Measurements from ENCODE around the gene SH3PXD2B. TPM values are rescaled to one million over a fixed set of nuclear protein-coding genes. Genes with fewer than 3 reads are reported as not detected.

Gene SH3PXD2B
- total RNA-seq, 1 experiment from 2014 or later, result 64.1 TPM

DNA sequence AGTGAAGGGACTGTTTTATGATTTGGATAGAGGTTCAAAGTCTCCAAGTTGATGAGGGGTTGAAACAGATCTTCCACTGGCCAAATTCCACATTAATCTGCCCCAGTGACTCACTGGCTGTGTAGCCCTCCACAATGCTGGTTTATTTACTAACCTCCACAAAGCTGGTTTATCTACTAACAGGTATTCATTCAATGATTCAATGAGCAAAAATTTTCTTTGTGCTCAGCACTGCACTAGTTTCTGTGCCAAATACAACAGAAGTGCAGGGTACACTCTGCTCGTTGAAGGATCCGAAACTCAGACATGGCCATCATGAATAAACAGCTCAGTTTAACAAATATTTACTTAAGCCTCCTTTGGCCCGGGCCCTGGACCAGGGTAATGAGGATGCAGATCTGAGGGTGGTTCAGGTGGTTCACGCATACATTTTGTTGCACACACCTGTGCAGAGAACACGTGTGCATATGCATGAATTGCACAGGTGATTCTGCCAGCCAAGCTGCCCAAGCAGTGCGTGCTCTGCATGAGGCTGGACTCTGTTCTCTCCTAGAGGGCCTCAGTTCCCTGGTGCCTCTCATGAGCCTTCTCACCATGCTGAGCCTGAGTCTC is 71.0 kb downstream of the SH3PXD2B start:
- peaks cover 45% of the 10 kb centered on the region for H3K36me3 Mint-ChIP-seq
- POLR2A ChIA-PET, result no interaction called here

DNA sequence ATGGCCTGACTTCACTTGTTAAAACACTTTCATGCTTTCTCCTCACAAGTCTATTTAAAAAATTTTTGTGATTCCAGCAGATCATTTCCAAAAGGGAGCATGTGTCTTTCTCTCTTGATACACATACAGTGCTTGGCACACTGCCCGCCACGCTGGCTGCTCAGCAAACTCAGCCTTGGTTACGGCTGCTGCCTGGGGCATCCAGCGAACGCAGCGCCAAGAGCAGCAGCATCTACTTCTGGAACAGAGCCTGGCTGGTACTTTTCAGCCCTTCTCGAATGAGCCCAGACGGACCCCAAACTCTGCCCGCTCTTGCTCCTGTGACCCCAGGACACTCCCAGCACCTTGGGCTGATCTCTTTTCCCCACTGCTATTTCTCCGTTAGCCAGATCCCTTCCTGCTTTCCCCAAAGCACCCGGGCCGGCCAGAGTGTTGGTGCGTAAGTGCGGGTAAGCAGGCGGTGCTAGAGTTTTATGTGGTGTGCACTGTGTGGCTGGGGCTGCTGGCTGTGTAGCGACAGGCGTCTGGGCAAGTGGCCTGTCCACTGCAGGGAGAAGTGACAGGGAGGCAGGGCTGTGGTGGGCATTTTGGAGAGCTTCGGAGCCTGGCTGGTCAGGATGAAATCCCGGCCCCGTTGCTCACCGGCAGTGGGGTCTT is 73.2 kb downstream of the SH3PXD2B start:
- no peaks in the 10 kb centered on the region for H3K4me1 Mint-ChIP-seq
- peak overlapping the region; percentile 14; the same call in 1 of the 2 replicates for H3K27ac Mint-ChIP-seq
- no peaks in the 10 kb centered on the region for H3K9me3 Mint-ChIP-seq
- peaks cover 34% of the 10 kb centered on the region for H3K36me3 Mint-ChIP-seq
- no peaks in the 10 kb centered on the region for H3K27me3 Mint-ChIP-seq (ENCODE audit: low read depth)
- POLR2A ChIA-PET, result no interaction called here
- CTCF ChIA-PET, result no interaction called here
- H3K4me3 Mint-ChIP-seq, result no peak overlapping the region
- no peak for ATAC-seq
- DNase-seq (ENCODE audit: low spot score), result no peak
- TF ChIP-seq ETV6 (CRISPR knock-in tag; IDR thresholded peaks at IDR 0.05) (no peak), ZNF138 (CRISPR knock-in tag; conservative IDR thresholded peaks at IDR 0.05) (no peak), TCF7 (CRISPR knock-in tag; IDR thresholded peaks at IDR 0.05; ENCODE audit: low read depth) (no peak), SMAD3 (CRISPR knock-in tag; IDR thresholded peaks at IDR 0.05; ENCODE audit: borderline replicate concordance) (no peak), NR3C1 (CRISPR knock-in tag; conservative IDR thresholded peaks at IDR 0.05; ENCODE audit: low read depth) (no peak)
- TF ChIP-seq, protein P1, sequence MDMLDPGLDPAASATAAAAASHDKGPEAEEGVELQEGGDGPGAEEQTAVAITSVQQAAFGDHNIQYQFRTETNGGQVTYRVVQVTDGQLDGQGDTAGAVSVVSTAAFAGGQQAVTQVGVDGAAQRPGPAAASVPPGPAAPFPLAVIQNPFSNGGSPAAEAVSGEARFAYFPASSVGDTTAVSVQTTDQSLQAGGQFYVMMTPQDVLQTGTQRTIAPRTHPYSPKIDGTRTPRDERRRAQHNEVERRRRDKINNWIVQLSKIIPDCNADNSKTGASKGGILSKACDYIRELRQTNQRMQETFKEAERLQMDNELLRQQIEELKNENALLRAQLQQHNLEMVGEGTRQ (CRISPR knock-in tag; IDR thresholded peaks at IDR 0.05), result no peak
- TF ChIP-seq, protein P2, sequence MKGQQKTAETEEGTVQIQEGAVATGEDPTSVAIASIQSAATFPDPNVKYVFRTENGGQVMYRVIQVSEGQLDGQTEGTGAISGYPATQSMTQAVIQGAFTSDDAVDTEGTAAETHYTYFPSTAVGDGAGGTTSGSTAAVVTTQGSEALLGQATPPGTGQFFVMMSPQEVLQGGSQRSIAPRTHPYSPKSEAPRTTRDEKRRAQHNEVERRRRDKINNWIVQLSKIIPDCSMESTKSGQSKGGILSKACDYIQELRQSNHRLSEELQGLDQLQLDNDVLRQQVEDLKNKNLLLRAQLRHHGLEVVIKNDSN (CRISPR knock-in tag; IDR thresholded peaks at IDR 0.05), result no peak

More for the DNA sequence above, 71.0 kb downstream of the SH3PXD2B start:
- Mint-ChIP-seq H3K27me3 (ENCODE audit: low read depth) (no peaks in the 10 kb centered on the region), H3K4me3 (no peak overlapping the region), H3K4me1 (no peaks in the 10 kb centered on the region), H3K27ac (no peak overlapping the region), H3K9me3 (no peaks in the 10 kb centered on the region)
- CTCF ChIA-PET, result no interaction called here
- no peak for TF ChIP-seq ETV6 (CRISPR knock-in tag; IDR thresholded peaks at IDR 0.05)
- no peak for TF ChIP-seq CREM (CRISPR knock-in tag; IDR thresholded peaks at IDR 0.05)
- TF ChIP-seq, protein P3, sequence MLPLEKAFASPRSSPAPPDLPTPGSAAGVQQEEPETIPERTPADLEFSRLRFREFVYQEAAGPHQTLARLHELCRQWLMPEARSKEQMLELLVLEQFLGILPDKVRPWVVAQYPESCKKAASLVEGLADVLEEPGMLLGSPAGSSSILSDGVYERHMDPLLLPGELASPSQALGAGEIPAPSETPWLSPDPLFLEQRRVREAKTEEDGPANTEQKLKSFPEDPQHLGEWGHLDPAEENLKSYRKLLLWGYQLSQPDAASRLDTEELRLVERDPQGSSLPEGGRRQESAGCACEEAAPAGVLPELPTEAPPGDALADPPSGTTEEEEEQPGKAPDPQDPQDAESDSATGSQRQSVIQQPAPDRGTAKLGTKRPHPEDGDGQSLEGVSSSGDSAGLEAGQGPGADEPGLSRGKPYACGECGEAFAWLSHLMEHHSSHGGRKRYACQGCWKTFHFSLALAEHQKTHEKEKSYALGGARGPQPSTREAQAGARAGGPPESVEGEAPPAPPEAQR (CRISPR knock-in tag; IDR thresholded peaks at IDR 0.05), result no peak
- TF ChIP-seq NFATC4 (CRISPR knock-in tag; IDR thresholded peaks at IDR 0.05), result no peak
- TF ChIP-seq, protein P4, sequence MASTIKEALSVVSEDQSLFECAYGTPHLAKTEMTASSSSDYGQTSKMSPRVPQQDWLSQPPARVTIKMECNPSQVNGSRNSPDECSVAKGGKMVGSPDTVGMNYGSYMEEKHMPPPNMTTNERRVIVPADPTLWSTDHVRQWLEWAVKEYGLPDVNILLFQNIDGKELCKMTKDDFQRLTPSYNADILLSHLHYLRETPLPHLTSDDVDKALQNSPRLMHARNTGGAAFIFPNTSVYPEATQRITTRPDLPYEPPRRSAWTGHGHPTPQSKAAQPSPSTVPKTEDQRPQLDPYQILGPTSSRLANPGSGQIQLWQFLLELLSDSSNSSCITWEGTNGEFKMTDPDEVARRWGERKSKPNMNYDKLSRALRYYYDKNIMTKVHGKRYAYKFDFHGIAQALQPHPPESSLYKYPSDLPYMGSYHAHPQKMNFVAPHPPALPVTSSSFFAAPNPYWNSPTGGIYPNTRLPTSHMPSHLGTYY (CRISPR knock-in tag; IDR thresholded peaks at IDR 0.05), result no peak
- TF ChIP-seq, protein P5, sequence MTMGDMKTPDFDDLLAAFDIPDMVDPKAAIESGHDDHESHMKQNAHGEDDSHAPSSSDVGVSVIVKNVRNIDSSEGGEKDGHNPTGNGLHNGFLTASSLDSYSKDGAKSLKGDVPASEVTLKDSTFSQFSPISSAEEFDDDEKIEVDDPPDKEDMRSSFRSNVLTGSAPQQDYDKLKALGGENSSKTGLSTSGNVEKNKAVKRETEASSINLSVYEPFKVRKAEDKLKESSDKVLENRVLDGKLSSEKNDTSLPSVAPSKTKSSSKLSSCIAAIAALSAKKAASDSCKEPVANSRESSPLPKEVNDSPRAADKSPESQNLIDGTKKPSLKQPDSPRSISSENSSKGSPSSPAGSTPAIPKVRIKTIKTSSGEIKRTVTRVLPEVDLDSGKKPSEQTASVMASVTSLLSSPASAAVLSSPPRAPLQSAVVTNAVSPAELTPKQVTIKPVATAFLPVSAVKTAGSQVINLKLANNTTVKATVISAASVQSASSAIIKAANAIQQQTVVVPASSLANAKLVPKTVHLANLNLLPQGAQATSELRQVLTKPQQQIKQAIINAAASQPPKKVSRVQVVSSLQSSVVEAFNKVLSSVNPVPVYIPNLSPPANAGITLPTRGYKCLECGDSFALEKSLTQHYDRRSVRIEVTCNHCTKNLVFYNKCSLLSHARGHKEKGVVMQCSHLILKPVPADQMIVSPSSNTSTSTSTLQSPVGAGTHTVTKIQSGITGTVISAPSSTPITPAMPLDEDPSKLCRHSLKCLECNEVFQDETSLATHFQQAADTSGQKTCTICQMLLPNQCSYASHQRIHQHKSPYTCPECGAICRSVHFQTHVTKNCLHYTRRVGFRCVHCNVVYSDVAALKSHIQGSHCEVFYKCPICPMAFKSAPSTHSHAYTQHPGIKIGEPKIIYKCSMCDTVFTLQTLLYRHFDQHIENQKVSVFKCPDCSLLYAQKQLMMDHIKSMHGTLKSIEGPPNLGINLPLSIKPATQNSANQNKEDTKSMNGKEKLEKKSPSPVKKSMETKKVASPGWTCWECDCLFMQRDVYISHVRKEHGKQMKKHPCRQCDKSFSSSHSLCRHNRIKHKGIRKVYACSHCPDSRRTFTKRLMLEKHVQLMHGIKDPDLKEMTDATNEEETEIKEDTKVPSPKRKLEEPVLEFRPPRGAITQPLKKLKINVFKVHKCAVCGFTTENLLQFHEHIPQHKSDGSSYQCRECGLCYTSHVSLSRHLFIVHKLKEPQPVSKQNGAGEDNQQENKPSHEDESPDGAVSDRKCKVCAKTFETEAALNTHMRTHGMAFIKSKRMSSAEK (CRISPR knock-in tag; IDR thresholded peaks at IDR 0.05; ENCODE audit: borderline replicate concordance), result no peak
- no peak for TF ChIP-seq ZNF263 (CRISPR knock-in tag; IDR thresholded peaks at IDR 0.05; ENCODE audit: low read depth)
- TF ChIP-seq, protein P6, sequence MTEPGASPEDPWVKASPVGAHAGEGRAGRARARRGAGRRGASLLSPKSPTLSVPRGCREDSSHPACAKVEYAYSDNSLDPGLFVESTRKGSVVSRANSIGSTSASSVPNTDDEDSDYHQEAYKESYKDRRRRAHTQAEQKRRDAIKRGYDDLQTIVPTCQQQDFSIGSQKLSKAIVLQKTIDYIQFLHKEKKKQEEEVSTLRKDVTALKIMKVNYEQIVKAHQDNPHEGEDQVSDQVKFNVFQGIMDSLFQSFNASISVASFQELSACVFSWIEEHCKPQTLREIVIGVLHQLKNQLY (CRISPR knock-in tag; IDR thresholded peaks at IDR 0.05), result no peak
- no peak for TF ChIP-seq OVOL2 (CRISPR knock-in tag; IDR thresholded peaks at IDR 0.05; ENCODE audit: borderline replicate concordance)
- TF ChIP-seq RELA (CRISPR knock-in tag; IDR thresholded peaks at IDR 0.05; ENCODE audit: borderline replicate concordance), result no peak
- TF ChIP-seq MXD4 (CRISPR knock-in tag; IDR thresholded peaks at IDR 0.05; ENCODE audit: borderline replicate concordance), result no peak
- TF ChIP-seq PRRX2 (CRISPR knock-in tag; IDR thresholded peaks at IDR 0.05), result no peak
- no peak for TF ChIP-seq JAZF1 (CRISPR knock-in tag; IDR thresholded peaks at IDR 0.05)
- no peak for TF ChIP-seq FOXJ3 (CRISPR knock-in tag; IDR thresholded peaks at IDR 0.05; ENCODE audit: borderline replicate concordance)
- TF ChIP-seq ZNF423 (CRISPR knock-in tag; IDR thresholded peaks at IDR 0.05), result no peak
- TF ChIP-seq, protein P7, sequence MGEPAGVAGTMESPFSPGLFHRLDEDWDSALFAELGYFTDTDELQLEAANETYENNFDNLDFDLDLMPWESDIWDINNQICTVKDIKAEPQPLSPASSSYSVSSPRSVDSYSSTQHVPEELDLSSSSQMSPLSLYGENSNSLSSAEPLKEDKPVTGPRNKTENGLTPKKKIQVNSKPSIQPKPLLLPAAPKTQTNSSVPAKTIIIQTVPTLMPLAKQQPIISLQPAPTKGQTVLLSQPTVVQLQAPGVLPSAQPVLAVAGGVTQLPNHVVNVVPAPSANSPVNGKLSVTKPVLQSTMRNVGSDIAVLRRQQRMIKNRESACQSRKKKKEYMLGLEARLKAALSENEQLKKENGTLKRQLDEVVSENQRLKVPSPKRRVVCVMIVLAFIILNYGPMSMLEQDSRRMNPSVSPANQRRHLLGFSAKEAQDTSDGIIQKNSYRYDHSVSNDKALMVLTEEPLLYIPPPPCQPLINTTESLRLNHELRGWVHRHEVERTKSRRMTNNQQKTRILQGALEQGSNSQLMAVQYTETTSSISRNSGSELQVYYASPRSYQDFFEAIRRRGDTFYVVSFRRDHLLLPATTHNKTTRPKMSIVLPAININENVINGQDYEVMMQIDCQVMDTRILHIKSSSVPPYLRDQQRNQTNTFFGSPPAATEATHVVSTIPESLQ (CRISPR knock-in tag; IDR thresholded peaks at IDR 0.05), result no peak
- ATAC-seq (no peak), DNase-seq (ENCODE audit: low spot score) (no peak)
